ENCODE data around the gene VIP.

VIP gene

DNA sequence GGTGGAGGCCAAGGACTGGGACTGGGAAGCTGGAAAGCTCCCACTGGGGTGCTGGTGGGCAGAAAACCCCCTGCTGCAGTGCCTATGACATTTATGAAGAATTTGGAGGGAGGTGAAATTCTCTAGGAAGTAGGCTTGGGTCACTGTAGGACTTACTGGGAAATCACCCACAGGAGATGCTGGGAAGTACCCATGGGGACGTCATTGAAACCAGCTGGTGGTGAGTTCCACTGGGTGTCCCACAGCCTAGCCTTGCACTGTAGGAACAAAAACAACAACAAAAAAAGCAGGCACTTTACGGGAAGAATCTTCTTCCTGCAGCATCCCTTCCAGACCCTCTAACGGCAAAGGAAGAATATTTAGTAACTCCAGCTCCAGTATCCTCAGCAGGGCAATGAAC, 26.2 kb downstream of the VIP start:
- no peak for DNase-seq (ENCODE audit: low read depth, low spot score)

DNA sequence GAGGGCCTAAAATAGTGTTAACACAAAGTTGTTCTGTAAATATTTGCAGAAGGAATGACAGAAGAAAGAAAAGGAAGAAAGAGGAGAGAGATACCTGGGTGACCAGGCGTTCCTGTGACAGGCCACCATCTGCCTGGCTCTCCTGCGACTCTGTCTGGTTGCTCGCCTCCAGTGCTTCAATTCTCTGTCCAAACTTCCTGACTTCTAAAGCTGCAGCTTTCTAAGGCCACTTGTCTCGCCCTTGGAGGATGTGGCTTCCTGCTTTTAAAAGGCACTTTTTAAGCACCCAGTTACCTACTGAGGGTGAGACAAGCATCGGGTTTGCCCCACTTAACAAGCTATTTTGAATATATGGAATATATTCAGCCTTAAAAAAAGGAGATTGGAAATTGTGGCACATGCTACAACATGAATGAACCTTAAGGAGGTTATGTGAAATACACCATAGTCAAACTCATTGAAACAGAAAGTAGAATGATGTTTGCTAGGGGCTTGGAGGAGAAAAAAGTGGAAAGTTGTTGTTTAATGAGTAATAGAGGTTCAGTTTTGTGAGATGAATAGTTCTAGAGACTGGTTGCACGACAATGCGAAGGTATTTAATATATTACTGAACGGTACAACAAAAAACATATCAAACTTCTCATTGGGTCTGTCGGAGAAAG, 32.8 kb downstream of the VIP start:
- no peak for DNase-seq (ENCODE audit: low read depth, low spot score)

DNA sequence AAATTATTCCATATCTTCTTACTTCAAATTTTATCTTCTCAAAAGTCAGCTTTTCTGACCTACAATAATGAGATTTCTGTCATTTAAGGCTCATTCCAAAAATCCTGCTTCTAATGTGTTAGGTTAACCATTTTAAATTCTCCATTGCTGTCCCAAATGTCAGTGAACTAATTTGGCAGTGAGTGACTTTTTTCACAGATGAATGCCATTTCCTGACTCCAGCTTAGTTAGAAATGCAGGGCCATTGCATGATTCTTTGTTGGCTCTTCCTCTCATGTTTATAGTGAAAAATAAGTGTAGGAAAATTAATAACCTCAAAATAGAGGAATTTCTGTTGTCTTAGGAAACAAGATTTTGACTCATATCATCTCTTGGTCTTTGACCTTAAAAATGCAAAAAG, 44.1 kb downstream of the VIP start:
- no peak for DNase-seq (ENCODE audit: low read depth, low spot score)

GRCh38 chr6:152804150-152804549, 53.6 kb downstream of the VIP start:
- no peak for DNase-seq (ENCODE audit: low read depth, low spot score)

Data from iPS DF 19.7 (cell line).